ENCODE data around the gene CIB4.
A peak's percentile ranks its signal among the peaks of the same experiment; 100 is the strongest.

Gene CIB4

GRCh38 chr2:26609839-26610277, 31.3 kb downstream of the CIB4 start:
- no peak for DNase-seq

GRCh38 chr2:26609205-26609631, 31.9 kb downstream of the CIB4 start:
- DNase-seq = no peak

GRCh38 chr2:26608557-26608956, 32.6 kb downstream of the CIB4 start:
- DNase-seq = no peak

GRCh38 chr2:26607698-26608097, 33.5 kb downstream of the CIB4 start:
- DNase-seq = no peak

- DNase-seq = no peak
Measured at GRCh38 chr2:26606847-26607190, 34.3 kb downstream of the CIB4 start.

GRCh38 chr2:26605999-26606846, 34.9 kb downstream of the CIB4 start:
- DNase-seq = no peak

GRCh38 chr2:26605195-26605998, 35.8 kb downstream of the CIB4 start:
- peak in 13 of 58 donors; percentile 4 to 32 (median 12) for DNase-seq

- no peak for DNase-seq
Measured at GRCh38 chr2:26602575-26602974, 38.6 kb downstream of the CIB4 start.

GRCh38 chr2:26599387-26599786, 41.8 kb downstream of the CIB4 start:
- DNase-seq = no peak

GRCh38 chr2:26598996-26599373, 42.2 kb downstream of the CIB4 start:
- DNase-seq = no peak

GRCh38 chr2:26598336-26598995, 42.7 kb downstream of the CIB4 start:
- no peak for DNase-seq

GRCh38 chr2:26597197-26597596, 44.0 kb downstream of the CIB4 start:
- DNase-seq = no peak

- DNase-seq = no peak
Measured at GRCh38 chr2:26595146-26595545, 46.0 kb downstream of the CIB4 start.

GRCh38 chr2:26591619-26592505, 49.3 kb downstream of the CIB4 start:
- DNase-seq = no peak

- DNase-seq = no peak
Measured at GRCh38 chr2:26590980-26591618, 50.1 kb downstream of the CIB4 start.

- DNase-seq = no peak
Measured at GRCh38 chr2:26590508-26590907, 50.7 kb downstream of the CIB4 start.

GRCh38 chr2:26588576-26588975, 52.6 kb downstream of the CIB4 start:
- DNase-seq = no peak

GRCh38 chr2:26587994-26588393, 53.2 kb downstream of the CIB4 start:
- DNase-seq = no peak

- no peak for DNase-seq
Measured at GRCh38 chr2:26585966-26586365, 55.2 kb downstream of the CIB4 start.

GRCh38 chr2:26585100-26585499, 56.1 kb downstream of the CIB4 start:
- no peak for DNase-seq
